Fibroblast of skin of abdomen (primary cell): ENCODE results near the gene C1QTNF5. TPM values are rescaled to one million over a fixed set of nuclear protein-coding genes. Genes with fewer than 3 reads are reported as not detected.
"Not testable (repeated sequence)": the region's sequence is repeated elsewhere in the genome, so short reads cannot be mapped to it uniquely, and the experiment has no call there.

Source experiments
- DNase-seq: peaks from one replicate; pipeline ENCODE4 v3.0.0-alpha.2; 2013
- polyA plus RNA-seq, 2 experiments: library from polyadenylated mRNA; unstranded; fragments of 120-200 nt; gene quantifications; one replicate each; pipeline ENCODE4 v1.2.1, GENCODE V29; 2013; ENCODE audit not compliant: insufficient read length in 2 of 2

The C1QTNF5 gene
- polyA plus RNA-seq (2013, experiment 1 of 2; ENCODE audit: insufficient read length): 14.1 TPM
- 16.0 TPM for polyA plus RNA-seq (2013, experiment 2 of 2; ENCODE audit: insufficient read length)

GRCh38 chr11:119340335-119341221 lies at the start of gene C1QTNF5:
Gene C1QTNF5, minus strand, starts transcription at chr11:119340883. Its CDS starts 486 bp downstream, at chr11:119340397.
- peak; percentile 75 for DNase-seq

GRCh38 chr11:119389611-119390254 lies 49.0 kb upstream of the C1QTNF5 start:
- DNase-seq: no peak

GRCh38 chr11:119388103-119388502 lies 47.4 kb upstream of the C1QTNF5 start:
- no peak for DNase-seq

- DNase-seq: no peak
Measured at GRCh38 chr11:119384332-119384731, 43.6 kb upstream of the C1QTNF5 start.

GRCh38 chr11:119382513-119382912 lies 41.8 kb upstream of the C1QTNF5 start:
- DNase-seq: not testable (repeated sequence)

- DNase-seq: no peak
Measured at GRCh38 chr11:119382101-119382500, 41.4 kb upstream of the C1QTNF5 start.

GRCh38 chr11:119381181-119381988 lies 40.7 kb upstream of the C1QTNF5 start, which contains the start of gene USP2:
Gene USP2, minus strand, starts transcription at chr11:119381690. Its CDS starts 8,210 bp downstream, at chr11:119373480.
- peak; percentile 94 for DNase-seq

- no peak for DNase-seq
Measured at GRCh38 chr11:119380827-119381180, 40.1 kb upstream of the C1QTNF5 start.

GRCh38 chr11:119380160-119380826 lies 39.6 kb upstream of the C1QTNF5 start:
- no peak for DNase-seq

- DNase-seq: no peak
Measured at GRCh38 chr11:119378851-119379465, 38.3 kb upstream of the C1QTNF5 start.

GRCh38 chr11:119377961-119378667 lies 37.4 kb upstream of the C1QTNF5 start:
- no peak for DNase-seq

- DNase-seq: no peak
Measured at GRCh38 chr11:119377112-119377901, 36.6 kb upstream of the C1QTNF5 start.

- DNase-seq: no peak
Measured at GRCh38 chr11:119376197-119376847, 35.6 kb upstream of the C1QTNF5 start.

- DNase-seq: peak; percentile 35
Measured at GRCh38 chr11:119375337-119376196, 34.9 kb upstream of the C1QTNF5 start.

GRCh38 chr11:119374632-119375336 lies 34.1 kb upstream of the C1QTNF5 start:
- DNase-seq: no peak

GRCh38 chr11:119373921-119374631 lies 33.4 kb upstream of the C1QTNF5 start:
- peak; percentile 67 for DNase-seq
